Measurements from ENCODE around the gene MSMP.

- TF ChIP-seq, protein P1, sequence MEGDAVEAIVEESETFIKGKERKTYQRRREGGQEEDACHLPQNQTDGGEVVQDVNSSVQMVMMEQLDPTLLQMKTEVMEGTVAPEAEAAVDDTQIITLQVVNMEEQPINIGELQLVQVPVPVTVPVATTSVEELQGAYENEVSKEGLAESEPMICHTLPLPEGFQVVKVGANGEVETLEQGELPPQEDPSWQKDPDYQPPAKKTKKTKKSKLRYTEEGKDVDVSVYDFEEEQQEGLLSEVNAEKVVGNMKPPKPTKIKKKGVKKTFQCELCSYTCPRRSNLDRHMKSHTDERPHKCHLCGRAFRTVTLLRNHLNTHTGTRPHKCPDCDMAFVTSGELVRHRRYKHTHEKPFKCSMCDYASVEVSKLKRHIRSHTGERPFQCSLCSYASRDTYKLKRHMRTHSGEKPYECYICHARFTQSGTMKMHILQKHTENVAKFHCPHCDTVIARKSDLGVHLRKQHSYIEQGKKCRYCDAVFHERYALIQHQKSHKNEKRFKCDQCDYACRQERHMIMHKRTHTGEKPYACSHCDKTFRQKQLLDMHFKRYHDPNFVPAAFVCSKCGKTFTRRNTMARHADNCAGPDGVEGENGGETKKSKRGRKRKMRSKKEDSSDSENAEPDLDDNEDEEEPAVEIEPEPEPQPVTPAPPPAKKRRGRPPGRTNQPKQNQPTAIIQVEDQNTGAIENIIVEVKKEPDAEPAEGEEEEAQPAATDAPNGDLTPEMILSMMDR (IDR thresholded peaks at IDR 0.05; ENCODE audit: poor library complexity), result no peak
- TF ChIP-seq EZH2 (IDR thresholded peaks at IDR 0.05; ENCODE audit: borderline replicate concordance), result no peak
- no peak for TF ChIP-seq EZH2phosphoT487 (IDR thresholded peaks at IDR 0.05; ENCODE audit: low read depth, severe bottlenecking, unreplicated experiment)
Measured at GRCh38 chr9:35729101-35729500, 25.0 kb downstream of the MSMP start.
